HCT116 (cell line): ENCODE data around the gene KIF26B. TPM values are rescaled to one million over a fixed set of nuclear protein-coding genes. Genes with fewer than 3 reads are reported as not detected.

ENCODE experiments used
- ATAC-seq: fragments of 200-7000 bp; cut with Tn5 transposase; 2 replicates; pipeline ENCODE4 v1.9.1; 2020; ENCODE audit warnings: mild to moderate bottlenecking, moderate library complexity
- BruUV-seq: library from RNA; stranded (reverse); fragments of 400-500 nt; replicated peaks from 2 replicates; lab custom pipeline; 2021; lab: Mats Ljungman, UMichigan
- CTCF ChIA-PET: fragments of 300-600 bp; sonication (Branson Sonifier 250); formaldehyde crosslinking; loops from one replicate; lab custom pipeline; 2021; ENCODE audit warnings: antibody characterized with exemption; lab: Charles Lee
- POLR2A ChIA-PET: fragments of 300-600, 350-600 bp; sonication (Branson Sonifier 250); formaldehyde crosslinking; loops from one replicate; lab custom pipeline; 2021; ENCODE audit warnings: antibody characterized with exemption; lab: Charles Lee
- RAD21 ChIA-PET, 2 experiments: fragments of 300-600 bp; sonication (Branson Sonifier 250); formaldehyde crosslinking; loops; one replicate each; lab custom pipeline; 2023; ENCODE audit warnings: low total read pairs in 2 of 2; ENCODE audit not compliant: uncharacterized antibody in 2 of 2, unreplicated experiment in 2 of 2, low non-redundant PET in 1 of 2; lab: Charles Lee
- DNase-seq: peaks from one replicate; pipeline ENCODE4 v3.0.0-alpha.2; 2010; ENCODE audit warnings: low read depth, low spot score
- H2AFZ ChIP-seq: fragments of 200-600 bp; shearing (Covaris generic), sonication (generic); 2 replicates; pipeline ENCODE4 v1.6.1; 2017; ENCODE audit warnings: low read depth, mixed run types, mixed read lengths, antibody characterized with exemption, low read length; ENCODE audit not compliant: poor library complexity, severe bottlenecking
- H3K27ac ChIP-seq: 2 replicates; pipeline ENCODE4 v1.5.1; 2012; ENCODE audit warnings: low read depth, low read length
- H3K27me3 ChIP-seq: fragments of 200-600 bp; sonication (generic); 2 replicates; pipeline ENCODE4 v1.6.1; 2016; ENCODE audit warnings: mixed run types, low read length, mixed read lengths; ENCODE audit not compliant: insufficient read depth
- H3K36me3 ChIP-seq, 2 experiments: fragments of 200-500 bp in 1 of 2; fragments of 200-600 bp in 1 of 2; sonication (Bioruptor generic) in 1 of 2; sonication (generic) in 1 of 2; 2 replicates each; pipeline versions ENCODE4 v1.5.1 to v1.6.1; 2014 to 2016; ENCODE audit warnings: low read length in 2 of 2, inconsistent platforms in 1 of 2, mixed read lengths in 1 of 2, mixed run types in 1 of 2; ENCODE audit not compliant: insufficient read depth in 2 of 2, control insufficient read depth in 1 of 2
- H3K4me1 ChIP-seq, 2 experiments: fragments of 200-600 bp in 1 of 2; sonication (generic) in 1 of 2; 2 replicates each; pipeline versions ENCODE4 v1.5.1 to v1.6.1; 2012 to 2017; ENCODE audit warnings: low read length in 2 of 2, inconsistent platforms in 1 of 2, mild to moderate bottlenecking in 1 of 2, mixed read lengths in 1 of 2, mixed run types in 1 of 2, moderate library complexity in 1 of 2; ENCODE audit not compliant: insufficient read depth in 2 of 2, control insufficient read depth in 1 of 2
- H3K4me2 ChIP-seq: fragments of 200-600 bp; sonication (generic); 2 replicates; pipeline ENCODE4 v1.6.1; 2017; ENCODE audit warnings: mixed run types, low read length, mixed read lengths
- H3K4me3 ChIP-seq, 2 experiments: fragments of 200-600 bp in 1 of 2; sonication (generic) in 1 of 2; replicated peaks in 1 of 2; 2 replicates each; pipeline ENCODE4 v1.5.1; 2011 to 2016; ENCODE audit warnings: low read length in 2 of 2, control low read depth in 1 of 2, low read depth in 1 of 2, mild to moderate bottlenecking in 1 of 2, mixed read lengths in 1 of 2, mixed run types in 1 of 2
- H3K79me2 ChIP-seq: fragments of 200-600 bp; sonication (generic); 2 replicates; pipeline ENCODE4 v1.6.1; 2017; ENCODE audit warnings: mild to moderate bottlenecking, mixed run types, low read length, moderate library complexity, mixed read lengths; ENCODE audit not compliant: insufficient read depth
- H3K9ac ChIP-seq: fragments of 200-600 bp; sonication (generic); 2 replicates; pipeline ENCODE4 v1.6.1; 2016; ENCODE audit warnings: low read length, mixed read lengths
- H3K9me2 ChIP-seq: fragments of 200-600 bp; sonication (generic), shearing (Covaris generic); 2 replicates; pipeline ENCODE4 v1.6.1; 2017; ENCODE audit warnings: mixed run types, mild to moderate bottlenecking, moderate library complexity; ENCODE audit not compliant: insufficient read depth
- H3K9me3 ChIP-seq, 2 experiments: fragments of 200-500 bp in 1 of 2; fragments of 200-600 bp in 1 of 2; sonication (Bioruptor generic) in 1 of 2; sonication (generic) in 1 of 2; 2 replicates each; pipeline ENCODE4 v1.6.1; 2014 to 2017; ENCODE audit warnings: low read length in 2 of 2, mixed read lengths in 2 of 2, inconsistent platforms in 1 of 2, low read depth in 1 of 2, mild to moderate bottlenecking in 1 of 2, mixed run types in 1 of 2, moderate library complexity in 1 of 2; ENCODE audit not compliant: control insufficient read depth in 1 of 2, insufficient read depth in 1 of 2
- H4K20me1 ChIP-seq: fragments of 200-600 bp; sonication (generic), shearing (Covaris generic); 2 replicates; pipeline ENCODE4 v1.6.1; 2017; ENCODE audit warnings: mixed run types, mild to moderate bottlenecking, moderate library complexity; ENCODE audit not compliant: insufficient read depth
- CBX3 ChIP-seq: IDR thresholded peaks from 2 replicates; pipeline ENCODE4 v1.6.1; 2012; ENCODE audit warnings: low read depth
- CEBPB ChIP-seq: IDR thresholded peaks from 2 replicates; pipeline ENCODE4 v1.6.1; 2012; ENCODE audit warnings: low read depth
- ELF1 ChIP-seq: IDR thresholded peaks from 2 replicates; pipeline ENCODE4 v1.6.1; 2012; ENCODE audit warnings: low read depth, borderline replicate concordance
- FOSL1 ChIP-seq: IDR thresholded peaks from 2 replicates; pipeline ENCODE4 v1.6.1; 2012; ENCODE audit warnings: low read depth
- POLR2A ChIP-seq: IDR thresholded peaks from 2 replicates; pipeline ENCODE4 v1.7.0; 2011; ENCODE audit warnings: borderline replicate concordance; ENCODE audit not compliant: insufficient read depth, insufficient read length; ENCODE audit errors: extremely low read depth
- POLR2AphosphoS5 ChIP-seq: IDR thresholded peaks from 2 replicates; pipeline ENCODE4 v1.6.1; 2011; ENCODE audit warnings: mild to moderate bottlenecking, low read depth, low read length, moderate library complexity
- RAD21 ChIP-seq: IDR thresholded peaks from 2 replicates; pipeline ENCODE4 v1.6.1; 2012; ENCODE audit warnings: low read depth, mild to moderate bottlenecking
- SIN3A ChIP-seq: IDR thresholded peaks from 2 replicates; pipeline ENCODE4 v1.6.1; 2012; ENCODE audit warnings: low read depth
- SP1 ChIP-seq: IDR thresholded peaks from 2 replicates; pipeline ENCODE4 v1.6.1; 2012; ENCODE audit warnings: low read depth
- TCF7L2 ChIP-seq: IDR thresholded peaks from 2 replicates; pipeline ENCODE4 v1.7.0; 2011; ENCODE audit warnings: borderline replicate concordance, inconsistent platforms; ENCODE audit not compliant: insufficient read depth, insufficient read length; ENCODE audit errors: extremely low read depth
- intact Hi-C: fragments of 100-400 bp; cut with micrococcal nuclease; formaldehyde crosslinking; loops from 2 replicates; pipeline ENCODE4 v1.10.0; 2022
- total RNA-seq: library from RNA; stranded (reverse); gene quantifications from one replicate; pipeline ENCODE4 v1.2.1, GENCODE V29; 2021; ENCODE audit not compliant: unreplicated experiment
- TF ChIP-seq, protein P1 (sequence below): IDR thresholded peaks from 2 replicates; pipeline ENCODE4 v1.6.1; 2012; ENCODE audit warnings: low read depth
- TF ChIP-seq, protein P2 (sequence below): IDR thresholded peaks from 2 replicates; pipeline ENCODE4 v1.6.1; 2011; ENCODE audit warnings: mild to moderate bottlenecking, low read length, moderate library complexity; ENCODE audit not compliant: insufficient replicate concordance; ENCODE audit errors: extremely low read depth
- TF ChIP-seq, protein P3 (sequence below): IDR thresholded peaks from 2 replicates; pipeline ENCODE4 v1.6.1; 2012
- TF ChIP-seq, protein P4 (sequence below): IDR thresholded peaks from 2 replicates; pipeline ENCODE4 v1.6.1; 2012

Gene KIF26B
- total RNA-seq, 1 experiment from 2014 or later = 0.49 TPM

DNA sequence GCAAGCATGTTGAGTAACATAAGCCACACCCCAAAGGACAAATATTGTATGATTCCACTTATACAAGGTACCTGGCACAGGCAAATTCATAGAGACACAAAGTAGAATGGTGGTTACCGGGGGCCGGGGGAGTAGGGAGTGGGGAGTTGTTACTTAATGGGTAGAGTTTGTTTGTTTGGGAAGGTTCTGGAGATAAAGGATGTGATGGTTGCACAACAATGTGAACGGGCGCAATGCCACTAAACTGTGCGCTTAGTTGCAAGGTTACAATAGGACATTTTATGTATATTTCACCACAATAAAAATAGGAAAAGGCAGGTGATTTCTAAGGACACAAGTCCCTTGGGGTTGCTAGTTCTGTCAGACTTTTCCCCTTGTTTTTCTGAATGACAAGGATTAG lies 516.6 kb downstream of the KIF26B start (continued):
- TF ChIP-seq, protein P1, sequence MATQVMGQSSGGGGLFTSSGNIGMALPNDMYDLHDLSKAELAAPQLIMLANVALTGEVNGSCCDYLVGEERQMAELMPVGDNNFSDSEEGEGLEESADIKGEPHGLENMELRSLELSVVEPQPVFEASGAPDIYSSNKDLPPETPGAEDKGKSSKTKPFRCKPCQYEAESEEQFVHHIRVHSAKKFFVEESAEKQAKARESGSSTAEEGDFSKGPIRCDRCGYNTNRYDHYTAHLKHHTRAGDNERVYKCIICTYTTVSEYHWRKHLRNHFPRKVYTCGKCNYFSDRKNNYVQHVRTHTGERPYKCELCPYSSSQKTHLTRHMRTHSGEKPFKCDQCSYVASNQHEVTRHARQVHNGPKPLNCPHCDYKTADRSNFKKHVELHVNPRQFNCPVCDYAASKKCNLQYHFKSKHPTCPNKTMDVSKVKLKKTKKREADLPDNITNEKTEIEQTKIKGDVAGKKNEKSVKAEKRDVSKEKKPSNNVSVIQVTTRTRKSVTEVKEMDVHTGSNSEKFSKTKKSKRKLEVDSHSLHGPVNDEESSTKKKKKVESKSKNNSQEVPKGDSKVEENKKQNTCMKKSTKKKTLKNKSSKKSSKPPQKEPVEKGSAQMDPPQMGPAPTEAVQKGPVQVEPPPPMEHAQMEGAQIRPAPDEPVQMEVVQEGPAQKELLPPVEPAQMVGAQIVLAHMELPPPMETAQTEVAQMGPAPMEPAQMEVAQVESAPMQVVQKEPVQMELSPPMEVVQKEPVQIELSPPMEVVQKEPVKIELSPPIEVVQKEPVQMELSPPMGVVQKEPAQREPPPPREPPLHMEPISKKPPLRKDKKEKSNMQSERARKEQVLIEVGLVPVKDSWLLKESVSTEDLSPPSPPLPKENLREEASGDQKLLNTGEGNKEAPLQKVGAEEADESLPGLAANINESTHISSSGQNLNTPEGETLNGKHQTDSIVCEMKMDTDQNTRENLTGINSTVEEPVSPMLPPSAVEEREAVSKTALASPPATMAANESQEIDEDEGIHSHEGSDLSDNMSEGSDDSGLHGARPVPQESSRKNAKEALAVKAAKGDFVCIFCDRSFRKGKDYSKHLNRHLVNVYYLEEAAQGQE = no peak

DNA sequence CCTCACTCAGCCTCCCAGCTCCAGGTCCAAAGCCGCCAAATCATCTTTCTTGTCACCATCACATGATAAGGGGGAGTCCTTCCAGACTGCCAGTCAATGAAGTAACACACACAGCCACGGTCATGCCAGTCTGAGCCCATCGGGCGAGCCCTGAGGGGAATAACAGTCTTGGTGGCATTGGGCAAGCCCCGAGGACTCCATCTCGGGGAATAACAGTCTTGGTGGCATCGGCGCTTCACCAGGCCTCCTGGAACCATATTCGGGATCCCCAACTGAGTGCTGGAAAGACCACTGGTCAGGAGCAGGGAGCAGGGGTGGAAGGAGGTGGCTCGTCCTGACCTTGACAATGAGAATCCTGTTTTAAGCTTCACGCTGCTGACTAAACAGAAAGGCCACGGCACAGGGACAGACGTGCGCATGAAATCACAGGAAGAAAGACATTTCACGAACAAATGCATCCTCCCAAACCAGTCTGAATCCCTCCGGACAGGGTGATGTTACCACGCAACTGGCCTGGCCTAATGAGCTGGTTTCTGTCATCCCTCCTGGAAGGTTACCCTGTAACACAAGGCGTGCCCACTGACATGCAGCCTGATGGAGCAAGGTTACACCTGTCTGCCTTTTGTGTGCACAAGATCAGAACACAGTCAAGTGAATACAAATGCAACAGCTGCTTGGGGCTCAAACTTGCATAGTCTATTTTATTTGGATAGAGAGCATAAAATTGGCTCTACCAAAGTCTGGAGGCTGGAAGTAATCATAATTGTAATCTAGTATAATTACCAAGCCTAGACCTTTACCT lies 517.4 kb downstream of the KIF26B start:
- intact Hi-C loops = no loop called here
- Histone ChIP-seq H3K9me2 (no peaks in the 10 kb centered on the region), H3K9ac (no peak overlapping the region), H4K20me1 (no peaks in the 10 kb centered on the region), H3K36me3 (no peaks in the 10 kb centered on the region), H3K27me3 (no peaks in the 10 kb centered on the region), H3K4me3 (no peak overlapping the region), H3K9me3 (no peaks in the 10 kb centered on the region), H3K27ac (no peak overlapping the region), H2AFZ (no peak overlapping the region), H3K79me2 (no peaks in the 10 kb centered on the region), H3K4me1 (no peaks in the 10 kb centered on the region), H3K4me2 (no peak overlapping the region)
- no peak for ATAC-seq
- no TSS peak for BruUV-seq
- ChIA-PET CTCF (no interaction called here), POLR2A (no interaction called here), RAD21 (no interaction called here)
- no peak for DNase-seq
- TF ChIP-seq FOSL1 (no peak), CBX3 (no peak), ELF1 (no peak), POLR2AphosphoS5 (no peak), TCF7L2 (no peak), CEBPB (no peak), POLR2A (no peak), SIN3A (no peak), RAD21 (no peak), SP1 (no peak)
- TF ChIP-seq, protein P2, sequence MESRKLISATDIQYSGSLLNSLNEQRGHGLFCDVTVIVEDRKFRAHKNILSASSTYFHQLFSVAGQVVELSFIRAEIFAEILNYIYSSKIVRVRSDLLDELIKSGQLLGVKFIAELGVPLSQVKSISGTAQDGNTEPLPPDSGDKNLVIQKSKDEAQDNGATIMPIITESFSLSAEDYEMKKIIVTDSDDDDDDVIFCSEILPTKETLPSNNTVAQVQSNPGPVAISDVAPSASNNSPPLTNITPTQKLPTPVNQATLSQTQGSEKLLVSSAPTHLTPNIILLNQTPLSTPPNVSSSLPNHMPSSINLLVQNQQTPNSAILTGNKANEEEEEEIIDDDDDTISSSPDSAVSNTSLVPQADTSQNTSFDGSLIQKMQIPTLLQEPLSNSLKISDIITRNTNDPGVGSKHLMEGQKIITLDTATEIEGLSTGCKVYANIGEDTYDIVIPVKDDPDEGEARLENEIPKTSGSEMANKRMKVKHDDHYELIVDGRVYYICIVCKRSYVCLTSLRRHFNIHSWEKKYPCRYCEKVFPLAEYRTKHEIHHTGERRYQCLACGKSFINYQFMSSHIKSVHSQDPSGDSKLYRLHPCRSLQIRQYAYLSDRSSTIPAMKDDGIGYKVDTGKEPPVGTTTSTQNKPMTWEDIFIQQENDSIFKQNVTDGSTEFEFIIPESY = no peak
- TF ChIP-seq, protein P1 = no peak
- TF ChIP-seq, protein P3, sequence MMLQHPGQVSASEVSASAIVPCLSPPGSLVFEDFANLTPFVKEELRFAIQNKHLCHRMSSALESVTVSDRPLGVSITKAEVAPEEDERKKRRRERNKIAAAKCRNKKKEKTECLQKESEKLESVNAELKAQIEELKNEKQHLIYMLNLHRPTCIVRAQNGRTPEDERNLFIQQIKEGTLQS = no peak
- TF ChIP-seq, protein P4, sequence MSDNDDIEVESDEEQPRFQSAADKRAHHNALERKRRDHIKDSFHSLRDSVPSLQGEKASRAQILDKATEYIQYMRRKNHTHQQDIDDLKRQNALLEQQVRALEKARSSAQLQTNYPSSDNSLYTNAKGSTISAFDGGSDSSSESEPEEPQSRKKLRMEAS = no peak
